CD4-positive, alpha-beta memory T cell (primary cell): ENCODE measurements around the gene CACNA1H. TPM values are rescaled to one million over a fixed set of nuclear protein-coding genes. Genes with fewer than 3 reads are reported as not detected.

Experiments
- CTCF ChIA-PET: fragments of 350-600 bp; sonication (Branson Sonifier 250); formaldehyde crosslinking; loops from one replicate; lab custom pipeline; 2021; ENCODE audit warnings: inconsistent platforms; ENCODE audit not compliant: partially characterized antibody; lab: Charles Lee
- POLR2A ChIA-PET: fragments of 350-600 bp; sonication (Branson Sonifier 250); formaldehyde crosslinking; loops from one replicate; lab custom pipeline; 2021; ENCODE audit not compliant: partially characterized antibody; lab: Charles Lee
- DNase-seq, 5 donors: peaks; one replicate each; pipeline versions ENCODE4 v3.0.0 to v3.0.0-alpha.2; 2020 to 2022; ENCODE audit warnings: mixed read lengths in 1 of 5
- H3K27ac ChIP-seq: one replicate; pipeline ENCODE4 v1.7.0; 2013; ENCODE audit warnings: low read depth, low read length
- H3K27me3 ChIP-seq: 2 replicates; pipeline ENCODE4 v1.7.0; 2013; ENCODE audit warnings: mild to moderate bottlenecking, low read length, moderate library complexity; ENCODE audit not compliant: insufficient read depth
- H3K36me3 ChIP-seq: 2 replicates; pipeline ENCODE4 v1.7.0; 2013; ENCODE audit warnings: mild to moderate bottlenecking, low read length, moderate library complexity; ENCODE audit not compliant: insufficient read depth
- H3K4me1 ChIP-seq: 2 replicates; pipeline ENCODE4 v1.7.0; 2013; ENCODE audit warnings: mild to moderate bottlenecking, low read length, moderate library complexity; ENCODE audit not compliant: insufficient read depth
- H3K4me3 ChIP-seq, 2 donors: one replicate each; pipeline ENCODE4 v1.7.0; 2013; ENCODE audit warnings: low read length in 2 of 2, mild to moderate bottlenecking in 1 of 2
- H3K9me3 ChIP-seq, 2 donors: one replicate each; pipeline ENCODE4 v1.7.0; 2013; ENCODE audit warnings: low read length in 2 of 2, control low read depth in 1 of 2; ENCODE audit not compliant: control insufficient read depth in 1 of 2
- H3K27ac Mint-ChIP-seq, 7 donors: one replicate each; pipeline ENCODE4 v1.8.0; 2020 to 2021; ENCODE audit warnings: mixed read lengths in 7 of 7, mild to moderate bottlenecking in 6 of 7, inconsistent platforms in 3 of 7, moderate library complexity in 3 of 7
- H3K27me3 Mint-ChIP-seq, 2 donors: one replicate each; pipeline ENCODE4 v1.8.0; 2020 to 2021; ENCODE audit warnings: mixed read lengths in 2 of 2
- H3K36me3 Mint-ChIP-seq, 2 donors: one replicate each; pipeline ENCODE4 v1.8.0; 2020 to 2021; ENCODE audit warnings: mixed read lengths in 2 of 2, inconsistent platforms in 1 of 2, mild to moderate bottlenecking in 1 of 2
- H3K4me1 Mint-ChIP-seq, 4 donors: one replicate each; pipeline ENCODE4 v1.8.0; 2020 to 2021; ENCODE audit warnings: mixed read lengths in 4 of 4, mild to moderate bottlenecking in 1 of 4
- H3K4me3 Mint-ChIP-seq, 8 donors: one replicate each; pipeline ENCODE4 v1.8.0; 2020 to 2021; ENCODE audit warnings: mixed read lengths in 8 of 8, mild to moderate bottlenecking in 7 of 8, moderate library complexity in 6 of 8, inconsistent platforms in 3 of 8
- H3K9me3 Mint-ChIP-seq, 8 donors: one replicate each; pipeline ENCODE4 v1.8.0; 2020 to 2021; ENCODE audit warnings: mixed read lengths in 8 of 8, mild to moderate bottlenecking in 5 of 8, inconsistent platforms in 3 of 8, moderate library complexity in 1 of 8
- intact Hi-C: fragments of 100-400 bp; cut with micrococcal nuclease; formaldehyde crosslinking; loops from one replicate; pipeline ENCODE4 v1.15.1; 2023
- polyA plus RNA-seq, 2 donors: library from polyadenylated mRNA; unstranded; fragments of 300-500 nt; fragmentation: Illumina TruSeq; gene quantifications; one replicate each; pipeline ENCODE4 v1.2.3, GENCODE V29; 2021
- total RNA-seq, 2 experiments: library from RNA; stranded (reverse); gene quantifications; one replicate each; pipeline ENCODE4 v1.2.3, GENCODE V29; 2021

Gene CACNA1H
- total and polyA plus RNA-seq, 4 experiments from 2014 or later: 0.48 to 2.1 (median 1.5) TPM

DNA sequence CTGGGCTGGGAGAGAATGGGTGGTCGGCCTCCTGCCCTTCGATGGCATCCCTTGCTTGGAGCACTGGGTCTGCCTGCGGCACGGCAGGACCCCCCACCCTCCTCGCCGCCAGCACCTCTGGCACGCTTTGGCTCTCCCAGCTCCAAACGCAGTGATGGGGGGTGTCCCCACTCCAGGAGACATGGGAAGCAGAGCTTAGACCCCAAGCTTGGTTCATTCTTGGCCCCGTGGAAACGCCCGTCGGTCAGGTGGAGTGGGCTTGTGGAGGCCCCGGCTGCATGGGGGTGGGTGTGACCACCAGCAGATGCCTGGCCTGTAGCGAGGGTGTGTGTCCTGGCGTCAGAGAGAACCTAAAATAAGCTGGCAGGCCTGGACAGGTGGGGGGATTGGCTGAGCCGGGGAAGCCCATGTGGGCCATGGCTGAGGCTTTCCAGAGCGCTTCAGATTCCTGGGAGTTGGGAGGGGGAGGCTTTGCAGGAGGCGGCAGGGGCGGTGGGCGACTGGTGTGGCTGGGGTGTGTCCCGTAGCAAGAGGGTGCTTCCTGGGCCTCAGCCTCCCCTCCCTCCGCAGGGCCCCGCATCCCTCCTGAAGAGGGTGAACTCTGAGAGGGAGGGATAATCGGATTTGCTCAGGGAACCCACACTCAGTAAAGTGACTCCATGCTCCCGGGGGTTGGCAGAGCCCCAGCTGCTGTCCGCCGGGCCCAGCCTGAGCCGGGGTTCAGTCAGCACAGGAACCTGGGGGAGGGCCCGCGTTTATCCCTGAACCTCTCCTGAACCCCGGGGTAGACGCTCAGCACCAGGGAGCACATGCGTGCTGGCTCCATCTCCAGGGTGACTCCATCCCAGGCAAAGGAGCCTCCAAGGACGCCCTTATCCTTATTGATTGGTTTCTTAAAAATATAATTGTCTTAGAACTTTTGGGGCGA is 3.4 kb downstream of the CACNA1H start:
- intact Hi-C loops: no loop called here
- H3K4me1 ChIP-seq: peaks cover 11% of the 10 kb centered on the region
- no peak for DNase-seq
- no peaks in the 10 kb centered on the region for H3K9me3 ChIP-seq
- Mint-ChIP-seq H3K27me3 (peaks cover 6 to 8% of the 10 kb centered on the region in 2 donors), H3K4me1 (peaks cover 0 to 4% (median under 1%) of the 10 kb centered on the region in 4 donors), H3K4me3 (no peak overlapping the region), H3K9me3 (no peaks in the 10 kb centered on the region), H3K27ac (no peak overlapping the region), H3K36me3 (no peaks in the 10 kb centered on the region)
- peaks cover 15% of the 10 kb centered on the region for H3K27me3 ChIP-seq
- CTCF ChIA-PET: no interaction called here
- no peak overlapping the region for H3K27ac ChIP-seq
- H3K4me3 ChIP-seq: no peak overlapping the region
- POLR2A ChIA-PET: no interaction called here
- no peaks in the 10 kb centered on the region for H3K36me3 ChIP-seq

DNA sequence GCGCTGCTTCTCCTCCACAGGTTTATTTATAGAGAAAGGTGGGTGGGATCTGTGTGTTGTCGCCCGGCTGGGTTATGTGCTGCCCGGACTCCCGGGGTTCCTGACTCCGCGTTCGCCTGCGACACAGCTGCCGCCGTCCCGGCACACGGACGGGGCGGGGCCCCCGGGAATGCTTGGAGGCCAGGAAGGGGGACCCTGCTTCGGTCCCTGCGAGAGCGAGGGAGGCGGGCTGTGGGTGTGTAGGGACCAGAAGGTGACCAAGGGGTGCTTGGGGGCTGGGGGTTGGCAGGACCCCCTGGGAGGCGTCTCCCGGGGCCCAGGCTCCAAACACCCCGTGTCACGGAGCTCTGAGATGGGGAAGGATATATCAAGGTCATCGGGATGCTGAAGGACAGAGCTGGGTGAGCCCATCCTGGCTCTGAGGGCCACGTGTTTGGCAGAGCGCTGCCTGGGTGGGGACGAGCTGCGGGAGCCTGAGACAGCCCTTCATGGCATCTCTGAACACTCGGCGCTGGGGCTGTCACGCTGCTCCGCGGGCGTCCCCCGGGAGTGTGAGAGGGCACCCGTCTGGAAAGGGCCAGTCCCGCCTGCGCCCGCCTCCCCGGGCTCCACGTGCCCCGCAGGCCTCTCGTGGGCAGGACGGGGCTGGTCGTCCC is 4.2 kb downstream of the CACNA1H start:
- H3K27me3 ChIP-seq: peaks cover 15% of the 10 kb centered on the region
- DNase-seq: no peak
- ChIA-PET CTCF (no interaction called here), POLR2A (no interaction called here)
- no peaks in the 10 kb centered on the region for H3K36me3 ChIP-seq
- H3K4me3 Mint-ChIP-seq: no peak overlapping the region
- peaks cover 0 to 4% (median 0%) of the 10 kb centered on the region in 4 donors for H3K4me1 Mint-ChIP-seq
- peaks cover 6 to 8% of the 10 kb centered on the region in 2 donors for H3K27me3 Mint-ChIP-seq
- H3K4me3 ChIP-seq: no peak overlapping the region
- H3K27ac ChIP-seq: no peak overlapping the region
- no peaks in the 10 kb centered on the region for H3K36me3 Mint-ChIP-seq
- intact Hi-C loops: no loop called here
- H3K4me1 ChIP-seq: peaks cover 8% of the 10 kb centered on the region
- no peak overlapping the region for H3K27ac Mint-ChIP-seq
- H3K9me3 Mint-ChIP-seq: no peaks in the 10 kb centered on the region
- no peaks in the 10 kb centered on the region for H3K9me3 ChIP-seq

DNA sequence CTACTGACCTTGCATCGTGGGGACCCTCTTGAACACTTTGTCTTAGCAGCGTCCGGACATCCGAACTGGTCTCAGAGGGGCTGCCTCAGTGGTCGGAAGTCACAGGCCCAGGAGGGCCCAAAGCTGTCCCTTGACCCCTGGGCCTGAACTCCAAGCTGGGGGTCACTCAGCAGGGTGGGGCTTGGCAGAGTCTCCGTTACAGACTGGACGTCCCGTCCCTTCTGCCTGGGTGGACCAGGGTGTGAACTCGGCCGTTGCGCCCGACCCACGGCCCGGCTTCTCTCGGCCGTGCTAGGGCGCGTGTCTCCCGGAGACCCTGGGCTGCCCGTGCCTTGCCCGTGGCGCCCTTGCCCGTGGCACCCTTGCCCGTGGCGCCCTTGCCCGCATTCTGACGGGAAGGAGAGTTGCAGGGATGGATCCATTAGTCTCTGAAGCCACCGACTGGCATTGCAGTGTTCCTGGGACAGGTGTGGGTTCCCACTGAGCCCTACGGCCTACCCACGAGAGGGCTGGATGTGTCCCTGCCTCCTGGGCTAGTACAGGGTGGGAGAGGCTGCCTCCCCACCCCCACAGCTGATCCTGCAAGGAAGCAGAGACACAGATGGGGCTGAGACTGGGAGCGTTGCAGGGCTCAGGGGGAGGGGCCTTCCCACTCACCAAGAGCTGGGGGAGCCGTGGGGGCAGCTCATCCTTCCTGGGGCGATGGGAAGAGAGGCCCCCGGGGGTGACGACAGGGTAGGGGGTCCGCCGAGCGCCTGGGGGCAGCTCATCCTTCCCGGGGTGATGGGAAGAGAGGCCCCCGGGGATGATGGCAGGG is 4.9 kb downstream of the CACNA1H start:
- Histone ChIP-seq H3K4me3 (no peak overlapping the region), H3K36me3 (no peaks in the 10 kb centered on the region), H3K27me3 (peaks cover 15% of the 10 kb centered on the region), H3K4me1 (peaks cover 6% of the 10 kb centered on the region), H3K27ac (no peak overlapping the region), H3K9me3 (no peaks in the 10 kb centered on the region)
- ChIA-PET CTCF (no interaction called here), POLR2A (no interaction called here)
- peaks cover 6 to 8% of the 10 kb centered on the region in 2 donors for H3K27me3 Mint-ChIP-seq
- H3K9me3 Mint-ChIP-seq: no peaks in the 10 kb centered on the region
- H3K4me1 Mint-ChIP-seq: peaks cover 0 to 4% (median 0%) of the 10 kb centered on the region in 4 donors
- no peak overlapping the region for H3K4me3 Mint-ChIP-seq
- DNase-seq: no peak
- intact Hi-C loops: no loop called here
- no peak overlapping the region for H3K27ac Mint-ChIP-seq
- H3K36me3 Mint-ChIP-seq: no peaks in the 10 kb centered on the region

DNA sequence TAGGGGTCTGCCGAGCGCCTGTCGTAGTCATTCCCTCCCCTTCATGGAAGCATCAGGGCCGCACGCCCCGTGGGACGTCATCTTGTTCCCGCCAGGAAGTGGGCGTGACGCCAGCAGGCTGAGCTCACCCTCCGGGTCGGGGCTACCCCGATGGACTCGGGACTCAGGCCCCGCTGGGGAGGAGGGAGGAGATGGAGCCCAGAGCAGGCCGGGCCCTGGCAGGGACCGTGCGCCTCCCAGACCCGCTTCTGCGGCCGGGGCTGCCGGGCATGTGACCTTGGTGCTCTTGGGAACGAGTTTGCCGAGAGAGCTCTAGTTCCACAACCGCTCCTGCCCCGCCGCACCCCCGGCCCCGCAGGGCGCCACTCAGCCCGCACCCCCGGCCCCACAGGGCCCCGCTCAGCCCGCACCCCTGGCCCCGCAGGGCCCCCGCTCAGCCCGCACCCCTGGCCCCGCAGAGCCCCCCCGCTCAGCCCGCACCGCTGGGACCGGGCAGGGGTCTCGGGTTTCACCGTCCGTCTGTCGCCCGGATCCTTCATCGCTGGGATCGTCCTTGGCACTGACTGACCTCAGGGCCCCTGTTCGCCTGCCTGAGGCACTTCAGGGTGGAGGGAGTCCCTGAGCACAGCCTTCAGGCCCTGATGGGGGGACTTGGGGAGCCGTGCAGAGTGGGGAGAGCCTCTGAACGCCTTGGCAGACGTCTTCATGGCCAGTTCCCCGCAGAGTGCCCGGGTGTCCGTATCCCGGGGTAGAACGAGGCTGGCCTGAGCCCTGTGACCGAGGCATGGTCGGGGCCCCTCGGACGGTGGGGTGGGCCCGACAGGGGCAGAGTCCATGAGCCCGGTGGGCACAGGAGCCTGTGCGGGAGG is 5.8 kb downstream of the CACNA1H start:
- no peaks in the 10 kb centered on the region for H3K36me3 ChIP-seq
- peaks cover 0 to 4% (median 0%) of the 10 kb centered on the region in 4 donors for H3K4me1 Mint-ChIP-seq
- no peaks in the 10 kb centered on the region for H3K9me3 Mint-ChIP-seq
- peaks cover 6% of the 10 kb centered on the region for H3K4me1 ChIP-seq
- no peak overlapping the region for H3K4me3 ChIP-seq
- intact Hi-C loops: no loop called here
- no peak overlapping the region for H3K27ac Mint-ChIP-seq
- H3K9me3 ChIP-seq: no peaks in the 10 kb centered on the region
- H3K27me3 Mint-ChIP-seq: peaks cover 6 to 8% of the 10 kb centered on the region in 2 donors
- H3K4me3 Mint-ChIP-seq: no peak overlapping the region
- peaks cover 15% of the 10 kb centered on the region for H3K27me3 ChIP-seq
- no peak for DNase-seq
- CTCF ChIA-PET: no interaction called here
- POLR2A ChIA-PET: no interaction called here
- H3K27ac ChIP-seq: no peak overlapping the region
- no peaks in the 10 kb centered on the region for H3K36me3 Mint-ChIP-seq

DNA sequence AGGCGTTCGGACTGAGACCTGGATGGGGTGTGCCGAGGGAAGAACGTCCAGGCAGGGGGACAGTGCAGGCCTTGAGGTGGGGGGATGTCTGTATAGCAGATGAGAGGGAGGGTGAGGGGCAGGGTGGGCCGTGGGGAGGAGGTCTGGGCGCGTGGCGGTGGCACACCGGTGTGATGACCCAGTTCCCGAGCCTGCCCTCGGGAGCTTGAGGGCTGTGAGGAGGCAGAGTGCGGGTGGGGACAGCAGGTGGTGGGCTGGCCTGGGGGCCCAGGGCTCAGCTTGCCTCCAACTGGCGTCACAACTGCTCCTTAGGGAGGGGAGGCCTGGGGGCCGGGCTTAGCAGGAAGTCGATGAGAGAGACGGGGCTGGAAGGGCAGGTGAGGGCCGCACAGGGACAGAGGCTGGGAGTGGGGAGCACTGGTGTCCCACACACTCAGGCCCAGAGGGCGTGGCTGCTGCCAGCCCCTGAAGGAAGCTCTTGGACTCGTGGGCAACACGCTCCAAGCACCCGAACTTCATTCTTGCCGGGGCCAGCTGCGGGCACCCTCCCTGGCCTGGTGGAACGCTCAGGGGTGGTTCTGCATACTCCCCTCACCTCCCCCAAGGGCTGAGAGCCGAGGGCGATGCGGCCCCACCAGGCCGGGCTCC is 6.5 kb downstream of the CACNA1H start:
- H3K4me1 Mint-ChIP-seq: peaks cover 0 to 2% (median 0%) of the 10 kb centered on the region in 4 donors
- no peak overlapping the region for H3K27ac Mint-ChIP-seq
- no peak overlapping the region for H3K4me3 Mint-ChIP-seq
- H3K9me3 Mint-ChIP-seq: no peaks in the 10 kb centered on the region
- Histone ChIP-seq H3K27me3 (peaks cover 11% of the 10 kb centered on the region), H3K9me3 (no peaks in the 10 kb centered on the region), H3K36me3 (no peaks in the 10 kb centered on the region), H3K4me3 (no peak overlapping the region), H3K27ac (no peak overlapping the region), H3K4me1 (peaks cover 2% of the 10 kb centered on the region)
- H3K36me3 Mint-ChIP-seq: no peaks in the 10 kb centered on the region
- ChIA-PET CTCF (no interaction called here), POLR2A (no interaction called here)
- H3K27me3 Mint-ChIP-seq: peaks cover 6 to 8% of the 10 kb centered on the region in 2 donors
- intact Hi-C loops: no loop called here
- DNase-seq: no peak

DNA sequence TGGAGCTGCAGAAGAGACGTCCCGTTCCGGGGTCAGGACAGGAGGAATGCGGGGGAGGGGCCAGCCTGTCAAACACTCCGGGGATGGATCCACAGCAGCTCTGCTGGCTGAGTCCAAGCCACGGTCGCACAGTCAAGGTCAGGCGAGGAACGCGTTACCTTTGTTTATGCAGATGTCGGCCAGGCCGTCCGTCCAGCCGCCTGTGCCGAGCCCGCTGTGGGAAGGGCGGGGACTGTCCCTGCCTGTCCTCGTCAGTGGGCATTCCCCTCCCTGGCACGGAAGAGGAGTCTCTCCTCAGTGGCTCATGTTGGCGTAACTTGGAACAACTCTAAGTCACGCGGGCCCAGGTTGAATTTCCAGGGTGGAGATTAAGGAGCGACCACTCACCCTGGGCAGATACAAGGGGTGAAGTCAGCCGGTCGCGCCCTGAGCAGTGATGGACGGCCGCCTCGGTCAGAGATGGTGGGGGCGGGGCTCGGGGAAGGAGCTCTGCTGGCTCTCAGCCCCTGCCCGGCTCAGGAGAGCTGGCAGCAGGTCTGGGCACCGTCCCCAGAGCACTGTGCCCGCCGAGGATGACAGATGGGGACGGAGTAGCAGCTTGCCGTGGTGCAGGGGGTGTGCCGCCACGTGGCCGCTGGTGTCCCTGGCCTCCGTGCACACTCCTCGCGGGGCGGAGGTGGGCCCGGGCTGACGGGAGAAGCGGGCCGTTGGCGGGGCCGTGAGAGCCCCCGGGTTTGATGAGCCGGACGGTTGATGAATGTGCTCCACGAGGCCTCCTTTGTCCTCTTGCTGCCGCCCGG is 7.3 kb downstream of the CACNA1H start:
- POLR2A ChIA-PET: no interaction called here
- Histone ChIP-seq H3K4me3 (no peak overlapping the region), H3K9me3 (no peaks in the 10 kb centered on the region), H3K36me3 (no peaks in the 10 kb centered on the region), H3K27me3 (peaks cover 4% of the 10 kb centered on the region), H3K4me1 (no peaks in the 10 kb centered on the region), H3K27ac (no peak overlapping the region)
- no peak overlapping the region for H3K27ac Mint-ChIP-seq
- DNase-seq: no peak
- H3K27me3 Mint-ChIP-seq: peaks cover 6% of the 10 kb centered on the region in 2 donors
- CTCF ChIA-PET: no interaction called here
- no peaks in the 10 kb centered on the region for H3K36me3 Mint-ChIP-seq
- no peaks in the 10 kb centered on the region for H3K4me1 Mint-ChIP-seq
- intact Hi-C loops: no loop called here
- no peaks in the 10 kb centered on the region for H3K9me3 Mint-ChIP-seq
- no peak overlapping the region for H3K4me3 Mint-ChIP-seq
